Karpas-422 (cell line): ENCODE data around the gene ELMO2. TPM values are rescaled to one million over a fixed set of nuclear protein-coding genes. Genes with fewer than 3 reads are reported as not detected.

Source experiments
- DNase-seq: peaks from one replicate; pipeline ENCODE4 v3.0.0-alpha.2; 2015
- H2AFZ ChIP-seq: fragments of 200-600 bp; sonication (generic); 2 replicates; pipeline ENCODE4 v1.6.1; 2014; ENCODE audit warnings: antibody characterized with exemption, low read length, mixed read lengths
- H3K27ac ChIP-seq: fragments of 200-600 bp; sonication (generic); 2 replicates; pipeline ENCODE4 v1.5.1; 2014; ENCODE audit warnings: mild to moderate bottlenecking, low read length, moderate library complexity
- H3K27me3 ChIP-seq: fragments of 200-600 bp; sonication (generic); 2 replicates; pipeline ENCODE4 v1.6.1; 2014; ENCODE audit warnings: low read length, mixed read lengths
- H3K36me3 ChIP-seq: fragments of 200-600 bp; sonication (generic); 2 replicates; pipeline ENCODE4 v1.6.1; 2014; ENCODE audit warnings: low read length, mixed read lengths; ENCODE audit not compliant: insufficient read depth
- H3K4me1 ChIP-seq: fragments of 200-600 bp; sonication (generic); 2 replicates; pipeline ENCODE4 v1.6.1; 2014; ENCODE audit warnings: mild to moderate bottlenecking, low read length, mixed read lengths
- H3K4me2 ChIP-seq: fragments of 200-600 bp; sonication (generic); 2 replicates; pipeline ENCODE4 v1.6.1; 2014; ENCODE audit warnings: low read length, low read depth, mild to moderate bottlenecking; ENCODE audit not compliant: poor library complexity, severe bottlenecking
- H3K4me3 ChIP-seq: fragments of 200-600 bp; sonication (generic); 2 replicates; pipeline ENCODE4 v1.5.1; 2014; ENCODE audit warnings: mild to moderate bottlenecking, antibody characterized with exemption, low read length, mixed read lengths
- H3K79me2 ChIP-seq: fragments of 200-600 bp; sonication (generic); 2 replicates; pipeline ENCODE4 v1.6.1; 2014; ENCODE audit warnings: mild to moderate bottlenecking, low read length, mixed read lengths
- H3K9ac ChIP-seq: fragments of 200-600 bp; sonication (generic); 2 replicates; pipeline ENCODE4 v1.6.0; 2014; ENCODE audit warnings: low read length
- H3K9me2 ChIP-seq: fragments of 200-600 bp; sonication (generic), shearing (Covaris generic); replicated peaks from 2 replicates; pipeline ENCODE4 v1.6.0; 2014; ENCODE audit warnings: mild to moderate bottlenecking, low read length, moderate library complexity; ENCODE audit not compliant: insufficient read depth
- H3K9me3 ChIP-seq: fragments of 300-700, 200-600 bp; sonication (generic); 2 replicates; pipeline ENCODE4 v1.6.1; 2014; ENCODE audit warnings: low read length, mixed read lengths
- H4K20me1 ChIP-seq: fragments of 200-600 bp; sonication (generic); 2 replicates; pipeline ENCODE4 v1.6.1; 2014; ENCODE audit warnings: mild to moderate bottlenecking, antibody characterized with exemption, low read length, low read depth; ENCODE audit not compliant: insufficient read depth
- total RNA-seq: library from RNA; depleted of rRNA; stranded (reverse); fragments of >200 nt; shearing (Covaris generic); gene quantifications from 2 replicates; pipeline ENCODE4 v1.2.3, GENCODE V29; 2014; ENCODE audit warnings: low replicate concordance

ELMO2 gene
- total RNA-seq, 1 experiment from 2014 or later = 91.4 TPM

- Histone ChIP-seq H3K9me2 (no peaks in the 10 kb centered on the region), H3K27me3 (no peaks in the 10 kb centered on the region), H3K4me2 (peak overlapping the region; percentile 64), H3K27ac (peak overlapping the region; percentile 78), H4K20me1 (peaks cover 7% of the 10 kb centered on the region; the same call in 1 of the 2 replicates), H3K36me3 (peaks cover 32% of the 10 kb centered on the region), H3K4me3 (peak overlapping the region; percentile 40; the same call in 1 of the 2 replicates), H3K9me3 (no peaks in the 10 kb centered on the region), H3K9ac (peak overlapping the region; percentile 60), H3K4me1 (peaks cover 66% of the 10 kb centered on the region), H3K79me2 (no peaks in the 10 kb centered on the region), H2AFZ (no peak overlapping the region)
- DNase-seq = peak; percentile 63
Observed at GRCh38 chr20:46351357-46352058, 54.9 kb downstream of the ELMO2 start.

DNA sequence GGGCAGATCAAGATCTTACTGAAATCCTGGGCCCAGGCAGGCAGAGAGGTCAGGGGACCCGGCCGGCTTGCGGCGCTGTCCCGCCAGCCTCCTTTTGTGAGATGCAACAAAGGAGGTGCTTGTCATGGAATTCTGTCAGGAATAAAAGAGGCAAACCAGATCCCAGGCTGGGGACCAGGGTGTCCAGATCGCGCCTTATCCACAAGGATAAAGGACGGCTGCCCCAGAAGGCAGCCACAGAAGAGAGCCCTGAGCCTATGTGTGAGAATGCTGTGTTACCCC is 55.5 kb downstream of the ELMO2 start:
- Histone ChIP-seq H3K27ac (peak overlapping the region; percentile 78), H3K4me2 (peak overlapping the region; percentile 64)

DNA sequence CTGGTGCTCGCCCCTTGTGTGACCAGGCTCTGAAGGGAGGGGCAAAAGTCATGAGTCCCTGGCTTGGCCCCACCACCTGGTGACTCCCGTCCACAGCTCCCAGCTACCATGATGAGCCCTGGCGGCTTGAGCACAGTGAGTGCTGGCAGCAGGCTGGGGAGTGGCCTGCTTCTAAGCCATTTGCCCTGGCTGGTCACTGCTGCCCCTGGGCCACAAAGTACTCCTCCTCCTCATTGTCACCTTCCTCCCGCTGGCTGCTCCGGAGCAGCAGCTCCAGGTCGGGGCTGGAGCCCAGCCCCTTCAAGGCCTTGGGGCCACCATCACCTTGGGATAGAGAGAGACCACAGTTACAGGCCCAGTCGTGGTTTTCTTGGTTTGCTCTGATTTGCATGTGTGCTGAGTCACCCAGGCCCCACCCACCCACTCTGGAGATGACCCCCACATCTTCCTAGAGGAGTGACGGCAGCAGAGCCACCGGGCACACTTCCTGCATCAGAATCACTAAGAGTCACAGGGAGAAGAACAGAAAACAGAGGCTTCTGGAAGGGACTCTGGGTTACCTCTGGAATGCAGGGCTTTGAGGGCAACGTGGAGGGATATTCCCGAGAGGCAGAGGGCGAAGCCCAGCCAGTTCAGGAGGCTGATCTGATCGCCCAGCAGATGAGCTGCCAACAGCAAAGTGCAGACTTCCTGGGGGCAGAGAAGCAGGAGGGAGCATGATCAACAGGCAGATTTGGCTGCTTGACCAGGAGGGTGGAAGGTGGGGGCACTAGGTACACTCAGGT is 56.0 kb downstream of the ELMO2 start:
- H3K9me2 ChIP-seq = no peaks in the 10 kb centered on the region
- peak overlapping the region; percentile 60 for H3K9ac ChIP-seq
- peaks cover 68% of the 10 kb centered on the region for H3K4me1 ChIP-seq
- peak overlapping the region; percentile 64 for H3K4me2 ChIP-seq
- H3K36me3 ChIP-seq = peaks cover 22% of the 10 kb centered on the region
- no peaks in the 10 kb centered on the region for H3K9me3 ChIP-seq
- no peaks in the 10 kb centered on the region for H3K79me2 ChIP-seq
- no peaks in the 10 kb centered on the region for H4K20me1 ChIP-seq
- peak overlapping the region; percentile 40; the same call in 1 of the 2 replicates for H3K4me3 ChIP-seq
- H3K27ac ChIP-seq = peak overlapping the region; percentile 78
- H2AFZ ChIP-seq = no peak overlapping the region
- peak; percentile 84 for DNase-seq
- H3K27me3 ChIP-seq = no peaks in the 10 kb centered on the region

More for the DNA sequence above, 55.5 kb downstream of the ELMO2 start:
- H3K36me3 ChIP-seq = peaks cover 27% of the 10 kb centered on the region
- H3K9ac ChIP-seq = peak overlapping the region; percentile 60
- H3K9me2 ChIP-seq = no peaks in the 10 kb centered on the region
- no peak for DNase-seq
- no peak overlapping the region for H2AFZ ChIP-seq
- no peaks in the 10 kb centered on the region for H3K79me2 ChIP-seq
- peak overlapping the region; percentile 40; the same call in 1 of the 2 replicates for H3K4me3 ChIP-seq
- H3K9me3 ChIP-seq = no peaks in the 10 kb centered on the region
- H3K27me3 ChIP-seq = no peaks in the 10 kb centered on the region
- peaks cover 4% of the 10 kb centered on the region; the same call in 1 of the 2 replicates for H4K20me1 ChIP-seq
- H3K4me1 ChIP-seq = peaks cover 66% of the 10 kb centered on the region

GRCh38 chr20:46349742-46350056 is 56.7 kb downstream of the ELMO2 start:
- no peaks in the 10 kb centered on the region for H3K27me3 ChIP-seq
- no peak for DNase-seq
- no peaks in the 10 kb centered on the region for H3K9me2 ChIP-seq
- peak overlapping the region; percentile 40; the same call in 1 of the 2 replicates for H3K4me3 ChIP-seq
- H3K9me3 ChIP-seq = no peaks in the 10 kb centered on the region
- no peak overlapping the region for H2AFZ ChIP-seq
- H3K9ac ChIP-seq = peak overlapping the region; percentile 60
- no peaks in the 10 kb centered on the region for H3K79me2 ChIP-seq
- peak overlapping the region; percentile 64 for H3K4me2 ChIP-seq
- H3K4me1 ChIP-seq = peaks cover 75% of the 10 kb centered on the region
- H3K36me3 ChIP-seq = peaks cover 25% of the 10 kb centered on the region
- no peaks in the 10 kb centered on the region for H4K20me1 ChIP-seq
- H3K27ac ChIP-seq = peak overlapping the region; percentile 78

- H3K9me2 ChIP-seq = no peaks in the 10 kb centered on the region
- H3K79me2 ChIP-seq = no peaks in the 10 kb centered on the region
- H3K4me2 ChIP-seq = peak overlapping the region; percentile 64
- H3K36me3 ChIP-seq = peaks cover 25% of the 10 kb centered on the region
- peaks cover 78% of the 10 kb centered on the region for H3K4me1 ChIP-seq
- H3K9me3 ChIP-seq = no peaks in the 10 kb centered on the region
- H2AFZ ChIP-seq = no peak overlapping the region
- no peak overlapping the region for H3K4me3 ChIP-seq
- DNase-seq = peak; percentile 86
- H4K20me1 ChIP-seq = no peaks in the 10 kb centered on the region
- H3K27me3 ChIP-seq = no peaks in the 10 kb centered on the region
- H3K27ac ChIP-seq = peak overlapping the region; percentile 78
- H3K9ac ChIP-seq = peak overlapping the region; percentile 60
Observed at GRCh38 chr20:46349035-46349741, 57.2 kb downstream of the ELMO2 start.

- H3K9me3 ChIP-seq = no peaks in the 10 kb centered on the region
- H3K9me2 ChIP-seq = no peaks in the 10 kb centered on the region
- H3K79me2 ChIP-seq = no peaks in the 10 kb centered on the region
- no peak overlapping the region for H3K4me3 ChIP-seq
- H3K9ac ChIP-seq = no peak overlapping the region
- H3K27ac ChIP-seq = peak overlapping the region; percentile 78
- DNase-seq = peak; percentile 64
- H3K36me3 ChIP-seq = peaks cover 21% of the 10 kb centered on the region
- H3K4me2 ChIP-seq = no peak overlapping the region
- H3K27me3 ChIP-seq = no peaks in the 10 kb centered on the region
- no peaks in the 10 kb centered on the region for H4K20me1 ChIP-seq
- peaks cover 78% of the 10 kb centered on the region for H3K4me1 ChIP-seq
- no peak overlapping the region for H2AFZ ChIP-seq
Observed at GRCh38 chr20:46347841-46348803, 58.3 kb downstream of the ELMO2 start.

- Histone ChIP-seq H4K20me1 (no peaks in the 10 kb centered on the region), H3K27ac (no peak overlapping the region), H3K9ac (no peak overlapping the region), H3K27me3 (no peaks in the 10 kb centered on the region), H3K4me1 (peaks cover 78% of the 10 kb centered on the region), H3K9me2 (no peaks in the 10 kb centered on the region), H3K79me2 (no peaks in the 10 kb centered on the region), H2AFZ (no peak overlapping the region), H3K36me3 (peaks cover 21% of the 10 kb centered on the region), H3K4me3 (no peak overlapping the region), H3K4me2 (no peak overlapping the region), H3K9me3 (no peaks in the 10 kb centered on the region)
- no peak for DNase-seq
Observed at GRCh38 chr20:46346770-46347169, 59.6 kb downstream of the ELMO2 start.
